GM15510 (cell line): Measurements from ENCODE around the gene MYRIP.

Experiments
- POLR2A ChIP-seq: IDR thresholded peaks from 3 replicates; pipeline ENCODE4 v1.6.1; 2011; ENCODE audit warnings: borderline replicate concordance; ENCODE audit not compliant: insufficient read length; ENCODE audit errors: extremely low read depth

The MYRIP gene

DNA sequence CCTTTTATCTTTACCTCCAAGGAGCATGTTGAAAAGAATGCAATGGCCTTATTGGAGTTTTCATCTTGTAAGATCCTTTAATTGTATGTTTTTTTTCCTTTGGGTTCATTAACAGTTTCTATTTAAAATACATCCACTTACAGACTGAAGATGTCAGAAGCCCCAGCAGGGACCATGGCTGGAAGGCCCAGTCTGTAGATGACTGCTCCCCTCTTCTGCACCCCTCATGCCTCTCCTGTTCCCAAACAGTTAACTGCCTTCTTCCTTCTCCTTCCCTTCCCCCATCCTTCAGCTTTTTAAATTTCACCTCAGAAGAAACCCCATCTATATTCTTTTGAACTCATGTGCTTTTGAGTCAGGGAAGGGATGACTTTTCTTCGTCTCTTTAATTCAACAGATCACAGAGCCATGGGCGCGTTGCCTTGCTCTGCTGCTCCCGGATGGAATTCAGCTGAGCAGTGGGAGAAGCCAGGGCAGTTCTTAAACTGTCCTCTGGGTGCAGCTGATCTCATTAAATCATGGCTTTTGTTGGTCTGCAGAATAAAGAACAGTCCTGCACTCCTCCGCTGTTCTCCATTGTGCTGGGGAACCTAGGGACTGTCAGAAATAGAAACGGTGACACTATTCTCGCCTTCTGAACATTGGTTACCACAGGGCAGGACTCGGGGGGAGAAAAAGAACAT is 428.6 kb downstream of the MYRIP start:
- no peak for TF ChIP-seq POLR2A

DNA sequence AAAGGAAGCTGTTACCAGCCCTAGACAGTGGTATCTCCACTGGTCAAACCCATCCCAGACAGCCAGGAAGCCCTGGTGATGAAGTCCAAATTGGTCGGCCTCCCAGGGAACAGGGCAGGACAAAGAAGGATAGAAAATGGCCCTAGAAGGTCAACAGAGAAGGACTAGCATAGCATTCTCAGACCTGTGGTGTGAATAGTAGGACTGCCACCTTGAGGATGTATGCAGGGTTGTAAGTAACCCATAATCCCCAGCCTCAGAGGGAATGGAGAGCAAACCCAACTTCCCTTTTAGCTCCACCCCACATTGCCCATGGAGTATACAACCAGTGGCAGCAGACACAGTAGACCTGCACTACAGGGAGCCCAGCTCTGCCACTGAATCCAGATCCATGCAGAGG is 431.5 kb downstream of the MYRIP start:
- TF ChIP-seq POLR2A, result no peak

DNA sequence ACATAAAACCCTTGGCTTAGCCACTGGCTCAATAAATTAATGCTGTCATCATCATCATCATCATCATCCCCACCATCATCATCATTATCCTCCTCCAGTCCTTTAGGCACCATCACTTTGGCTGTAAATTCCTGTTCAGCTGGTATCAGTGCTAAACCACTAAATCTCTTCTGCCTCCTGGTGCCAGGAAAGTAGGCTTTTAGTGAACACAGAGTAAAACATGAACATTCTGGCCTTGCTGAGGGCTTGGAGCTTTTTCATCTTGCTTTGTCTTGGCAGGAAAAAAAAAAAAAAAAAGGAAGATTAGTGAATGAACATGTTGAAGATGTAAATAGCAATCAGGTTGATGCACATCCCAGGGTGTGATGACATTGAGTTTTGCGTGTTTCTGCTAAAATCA is 432.8 kb downstream of the MYRIP start:
- no peak for TF ChIP-seq POLR2A

DNA sequence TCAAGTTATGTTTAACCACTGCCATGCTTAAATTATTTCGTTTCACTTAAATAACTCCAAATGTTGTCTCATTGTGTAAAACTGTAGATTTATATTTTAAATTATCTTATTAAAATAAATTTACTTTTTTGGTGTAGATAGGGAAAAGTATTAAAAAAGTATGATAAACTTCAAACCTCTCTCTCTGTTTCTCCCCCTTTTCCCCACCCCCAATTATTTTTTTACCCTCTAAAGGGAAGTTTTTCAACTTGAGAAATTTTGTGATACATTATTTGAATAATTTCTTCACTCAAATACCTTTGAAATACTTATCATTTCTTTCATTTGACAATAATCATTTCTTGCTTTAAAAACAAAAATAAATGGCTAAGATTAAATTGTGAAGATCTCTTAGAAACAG is 433.2 kb downstream of the MYRIP start:
- TF ChIP-seq POLR2A, result no peak

DNA sequence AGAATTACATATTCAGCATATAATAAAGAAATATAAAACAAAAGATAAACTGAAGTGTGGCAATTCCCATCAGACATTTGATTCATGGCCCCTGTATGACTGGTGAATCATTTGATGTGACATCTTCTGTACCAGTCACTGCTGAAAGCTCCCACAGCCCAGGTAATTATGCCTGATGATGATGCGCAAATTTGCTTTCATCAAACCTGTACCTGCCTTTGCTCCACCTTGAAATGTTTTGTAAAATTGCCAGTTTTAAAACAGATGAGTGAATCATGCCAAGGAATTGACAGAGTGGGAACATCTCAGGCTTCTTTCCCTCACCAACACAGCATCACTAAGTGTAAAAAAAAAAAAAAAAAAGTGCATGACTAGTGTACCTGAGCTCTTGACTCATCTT is 433.6 kb downstream of the MYRIP start:
- no peak for TF ChIP-seq POLR2A

DNA sequence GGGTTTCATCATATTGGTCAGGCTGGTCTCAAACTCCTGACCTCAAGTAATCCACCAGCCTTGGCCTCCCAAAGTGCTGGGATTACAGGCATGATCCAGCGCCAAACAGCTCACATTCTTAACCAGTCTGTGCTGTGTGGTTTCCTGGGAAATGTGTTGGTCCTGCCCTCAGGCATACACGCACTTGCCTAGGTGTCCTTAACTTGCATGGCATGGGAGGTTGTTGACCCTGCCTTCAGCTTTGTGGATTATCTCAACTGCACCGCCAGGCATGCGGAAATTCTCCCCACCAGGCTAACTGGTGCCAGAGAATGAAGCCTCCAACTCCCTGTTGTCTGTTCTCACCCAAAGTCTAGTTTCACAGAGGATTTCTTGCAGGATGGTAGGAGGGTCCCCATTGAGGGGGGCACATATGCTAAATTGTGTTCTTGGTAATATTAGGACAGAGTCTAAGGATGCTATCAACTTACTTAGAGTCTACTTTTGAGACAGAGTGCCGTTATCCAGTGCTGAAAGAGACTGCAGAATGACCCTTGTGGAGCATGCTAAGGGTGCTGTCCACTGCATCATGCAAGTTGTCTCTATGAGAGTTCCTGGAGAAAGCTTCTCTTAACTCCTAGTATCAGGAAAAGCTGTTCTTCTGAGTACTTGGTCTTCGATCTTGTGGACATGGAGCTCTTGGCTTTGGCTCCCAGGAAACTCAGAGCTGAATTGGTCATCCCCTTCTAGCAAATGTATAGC is 438.5 kb downstream of the MYRIP start:
- TF ChIP-seq POLR2A, result no peak

DNA sequence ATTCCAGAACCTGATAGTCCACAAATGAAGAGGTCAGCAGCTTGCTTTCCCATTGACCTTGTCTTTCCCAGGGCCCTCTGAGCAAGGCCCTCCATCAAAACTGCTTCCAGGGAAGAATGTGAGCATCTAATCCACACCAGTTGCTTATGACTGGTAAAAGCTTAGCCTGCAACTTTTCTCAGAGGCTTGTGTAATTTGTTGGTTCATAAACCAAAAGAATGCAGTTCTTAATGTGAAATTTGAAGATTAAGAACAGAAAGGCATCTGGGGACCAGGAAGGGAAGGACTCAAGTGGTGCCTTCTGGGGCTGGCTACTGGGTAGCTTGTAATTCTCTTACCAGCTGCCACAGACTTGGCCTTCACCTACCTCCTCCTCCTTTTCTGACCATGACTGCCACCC is 439.2 kb downstream of the MYRIP start:
- no peak for TF ChIP-seq POLR2A

DNA sequence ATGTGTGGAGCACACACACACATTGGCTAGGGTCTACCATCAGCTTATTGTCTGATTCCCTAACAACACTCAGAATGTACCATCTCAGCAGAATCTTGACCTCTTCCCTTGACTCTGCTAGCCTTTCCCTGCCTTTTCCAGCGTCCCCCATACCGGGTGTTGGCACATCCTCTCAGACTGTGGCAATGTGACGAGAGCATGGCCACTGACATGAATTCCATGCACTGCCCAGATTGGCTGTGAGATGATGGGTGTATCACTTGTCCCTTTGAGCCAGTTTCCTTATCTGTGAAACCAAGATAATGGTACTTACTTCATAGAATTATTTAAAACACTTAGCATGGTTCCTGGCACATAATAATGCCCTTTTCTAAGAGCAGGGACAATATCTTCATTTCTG is 439.8 kb downstream of the MYRIP start:
- no peak for TF ChIP-seq POLR2A

DNA sequence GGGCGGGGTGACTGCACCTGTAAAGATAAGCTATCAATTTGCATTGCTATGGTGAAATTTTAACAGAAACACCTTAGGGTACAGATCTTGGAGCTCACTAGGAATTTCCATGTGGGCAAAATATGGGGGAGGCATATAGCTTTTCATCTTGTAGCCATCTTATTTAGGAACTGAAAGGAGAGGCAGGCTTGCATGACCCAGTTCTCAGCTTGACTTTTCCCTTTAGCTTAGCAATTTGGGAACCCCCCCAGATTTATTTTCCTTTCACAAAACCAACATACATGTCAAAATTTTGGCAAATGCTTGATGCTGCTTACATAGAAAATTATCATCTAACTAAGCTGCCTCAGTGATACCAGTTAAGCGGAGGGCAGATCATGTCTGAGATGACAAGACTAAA is 445.1 kb downstream of the MYRIP start:
- no peak for TF ChIP-seq POLR2A

DNA sequence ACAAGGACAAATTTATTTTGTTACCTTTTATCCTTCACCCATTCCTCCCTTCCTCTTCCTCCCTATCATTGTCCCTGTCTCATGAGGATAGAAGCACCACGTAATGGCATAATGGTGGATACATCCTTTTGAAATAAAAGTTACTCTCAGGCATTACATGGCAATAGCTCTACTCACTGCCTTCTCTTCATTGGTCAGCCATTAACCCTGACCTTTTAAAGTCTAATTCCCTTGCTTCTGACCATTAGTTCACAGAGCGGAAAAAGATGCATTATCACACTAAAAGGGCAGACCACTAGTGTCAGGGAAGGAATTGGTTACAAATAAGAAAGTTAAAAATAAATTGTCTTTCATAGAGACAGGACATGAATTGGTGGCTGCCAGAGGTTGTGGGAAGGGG is 445.5 kb downstream of the MYRIP start:
- TF ChIP-seq POLR2A, result no peak

DNA sequence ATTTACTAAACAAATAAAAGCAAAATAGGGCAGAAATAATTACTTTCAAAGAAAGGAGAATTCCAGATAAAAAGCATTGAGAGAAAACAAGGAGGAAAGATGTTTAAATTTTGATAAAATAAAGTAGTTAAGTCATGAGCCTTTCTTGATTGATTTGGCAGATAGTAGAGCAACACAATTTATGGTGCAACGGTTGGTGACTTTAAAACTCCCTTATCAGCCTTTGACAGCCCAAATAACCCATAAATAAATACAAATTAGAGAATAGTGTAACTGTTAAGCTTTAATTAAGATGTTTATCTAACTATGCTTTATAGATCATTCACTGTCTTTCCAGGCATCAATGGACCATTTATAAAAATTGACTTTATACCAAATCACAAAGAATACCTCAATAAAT is 446.1 kb downstream of the MYRIP start:
- TF ChIP-seq POLR2A, result no peak

DNA sequence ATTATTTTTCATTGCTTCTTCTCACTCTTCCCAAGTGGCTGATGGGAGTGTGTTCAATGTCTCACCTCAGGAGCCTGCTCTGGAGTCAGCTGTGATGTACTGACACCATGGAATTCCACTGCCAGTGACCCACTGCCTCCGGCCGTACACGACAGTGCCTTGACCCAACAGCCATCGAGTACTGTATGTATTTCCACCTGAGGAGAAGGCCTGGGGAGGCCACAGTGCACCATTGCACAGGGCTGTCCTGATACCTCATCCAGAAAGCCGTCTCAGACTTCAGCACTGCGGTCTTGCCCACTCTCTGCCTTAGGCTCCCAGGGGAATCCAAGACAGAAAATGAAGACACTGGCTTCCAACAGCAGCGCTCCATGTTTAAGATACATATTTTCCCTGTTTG is 448.7 kb downstream of the MYRIP start:
- no peak for TF ChIP-seq POLR2A

DNA sequence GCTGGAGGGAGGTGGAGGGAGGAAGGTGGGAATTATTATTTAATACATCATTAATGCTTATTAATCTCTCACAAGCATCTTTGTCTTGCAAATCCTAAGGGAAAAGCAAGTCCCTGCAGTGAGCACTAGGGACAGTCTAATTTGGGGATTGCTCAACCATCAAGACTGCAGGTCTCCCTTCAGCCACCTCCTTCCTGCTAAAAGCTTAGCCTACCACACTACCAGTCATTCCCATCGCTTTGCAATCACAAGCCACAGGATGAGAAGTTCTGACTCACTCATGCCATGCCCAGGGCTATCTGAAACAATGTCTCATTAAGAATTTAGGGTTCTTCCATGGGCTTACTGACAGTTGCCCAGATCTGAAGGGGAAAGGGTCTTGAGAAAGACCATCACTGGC is 449.1 kb downstream of the MYRIP start:
- TF ChIP-seq POLR2A, result no peak

DNA sequence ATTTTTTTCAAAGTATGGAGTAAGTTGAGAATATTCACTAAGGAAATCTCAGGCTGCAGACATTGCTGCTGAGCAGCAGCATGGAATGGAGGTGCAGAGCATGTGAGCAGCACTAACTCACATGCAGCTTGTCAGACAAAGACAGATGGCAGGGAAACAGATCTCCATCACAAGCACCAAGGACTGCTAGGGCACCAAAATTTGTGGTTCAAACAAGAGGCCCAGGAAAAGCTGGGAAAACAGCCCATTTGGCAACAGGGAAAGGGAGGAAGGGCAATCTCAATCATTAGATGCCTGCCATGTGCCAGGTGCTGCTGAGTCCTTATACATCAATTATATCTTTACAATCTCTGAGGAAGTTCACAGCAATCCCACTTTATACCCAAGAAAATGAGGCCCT is 452.9 kb downstream of the MYRIP start:
- TF ChIP-seq POLR2A, result no peak

DNA sequence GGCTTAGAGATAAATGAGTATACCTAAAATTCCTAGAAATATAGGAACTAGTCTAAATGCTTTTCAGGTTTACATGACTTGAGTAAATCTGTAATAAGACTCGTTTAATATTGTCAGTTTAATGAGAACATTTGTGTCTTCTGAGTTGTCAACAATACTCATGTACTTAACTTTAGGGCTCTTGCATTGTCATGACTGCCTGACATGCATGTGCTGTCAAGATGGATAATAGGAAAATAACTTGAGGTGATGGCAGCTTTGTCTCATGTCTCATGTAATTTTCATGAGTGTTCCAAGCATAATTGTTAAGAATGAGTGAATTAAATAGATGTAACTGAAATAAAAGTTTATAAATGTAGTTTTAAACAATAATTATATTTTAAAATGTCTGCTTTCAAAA is 455.0 kb downstream of the MYRIP start:
- TF ChIP-seq POLR2A, result no peak

DNA sequence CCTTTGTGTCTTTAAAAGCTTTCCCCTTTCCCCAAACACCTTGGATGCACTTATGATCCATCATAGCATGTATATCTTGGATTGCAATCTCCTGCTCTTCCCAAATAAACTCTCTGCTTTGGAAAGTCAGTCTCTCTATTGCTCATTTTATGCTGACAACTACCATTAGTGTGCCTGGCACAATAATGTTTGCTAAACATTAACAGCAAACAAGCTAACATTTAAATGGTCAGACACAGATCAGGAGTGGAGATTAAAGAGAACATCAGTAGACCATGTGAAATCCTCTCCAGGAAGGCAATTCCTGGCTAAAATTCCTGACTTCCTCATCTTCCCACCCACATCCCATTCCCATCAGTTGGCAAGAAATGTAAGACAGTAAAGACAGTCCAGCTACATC is 455.8 kb downstream of the MYRIP start:
- no peak for TF ChIP-seq POLR2A
